ENCODE measurements around the gene KRT78.

The KRT78 gene

GRCh38 chr12:52837781-52838608 is 10.8 kb downstream of the KRT78 start:
- H3K27ac Mint-ChIP-seq = no peak overlapping the region
- peaks cover 26% of the 10 kb centered on the region for H3K27me3 Mint-ChIP-seq

GRCh38 chr12:52837413-52837741 is 11.4 kb downstream of the KRT78 start:
- Mint-ChIP-seq H3K27ac (no peak overlapping the region), H3K9me3 (no peaks in the 10 kb centered on the region), H3K4me3 (no peak overlapping the region), H3K36me3 (no peaks in the 10 kb centered on the region), H3K27me3 (peaks cover 26% of the 10 kb centered on the region), H3K4me1 (no peaks in the 10 kb centered on the region)
- DNase-seq (ENCODE audit: low spot score in 2 of 2) (no peak), ATAC-seq (ENCODE audit: low read depth) (no peak)

More at GRCh38 chr12:52837781-52838608, 10.8 kb downstream of the KRT78 start:
- DNase-seq (ENCODE audit: low spot score in 2 of 2) (no peak), ATAC-seq (ENCODE audit: low read depth) (no peak)
- H3K4me1 Mint-ChIP-seq = no peaks in the 10 kb centered on the region
- peaks cover 2% of the 10 kb centered on the region for H3K9me3 Mint-ChIP-seq
- H3K4me3 Mint-ChIP-seq = no peak overlapping the region
- H3K36me3 Mint-ChIP-seq = no peaks in the 10 kb centered on the region

DNA sequence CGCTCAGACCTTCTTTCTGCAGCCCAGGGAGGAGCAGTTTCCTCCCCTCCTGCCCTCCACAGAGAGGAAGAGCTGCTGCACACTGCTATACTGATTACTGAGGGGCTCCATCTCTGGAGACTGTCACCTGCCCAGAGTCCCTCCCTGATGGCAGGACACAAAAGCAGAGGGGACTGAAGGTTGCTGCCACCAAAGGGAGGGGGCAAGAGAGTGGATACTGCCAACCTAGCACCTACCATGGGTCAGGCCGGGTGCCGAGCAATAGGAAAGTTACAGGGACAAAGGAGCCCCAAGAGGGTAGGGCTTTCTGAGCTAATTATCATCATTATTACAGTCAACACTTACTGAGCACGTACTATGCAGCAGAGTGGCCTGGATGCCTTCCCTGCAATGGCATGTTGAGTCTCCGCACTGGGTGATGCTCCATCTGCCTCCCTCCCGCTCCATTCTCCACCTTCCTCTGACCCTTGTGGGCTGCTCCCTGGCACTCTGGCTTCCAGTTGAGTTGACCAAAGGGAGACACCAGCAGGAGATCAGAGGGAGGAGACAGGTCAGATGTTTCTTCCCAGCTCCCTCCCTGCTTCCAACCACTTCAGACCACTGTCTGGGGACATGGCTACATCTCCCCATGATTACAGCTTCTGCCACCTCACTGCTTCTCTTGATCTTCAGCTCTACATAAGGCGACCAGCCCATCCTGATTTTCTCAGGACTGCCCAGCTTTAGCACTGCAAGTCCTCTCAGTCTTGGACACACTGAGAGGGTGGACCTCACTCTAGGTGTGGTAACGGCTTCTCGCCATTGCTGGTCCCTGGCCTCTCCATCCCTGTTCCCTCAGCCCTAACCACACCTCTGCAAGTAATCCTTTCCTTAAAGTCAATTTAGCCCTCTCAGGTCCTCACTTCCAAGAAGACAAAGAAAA is 12.0 kb downstream of the KRT78 start:
- Mint-ChIP-seq H3K4me3 (no peak overlapping the region), H3K9me3 (no peaks in the 10 kb centered on the region), H3K36me3 (no peaks in the 10 kb centered on the region), H3K4me1 (no peaks in the 10 kb centered on the region), H3K27me3 (peaks cover 25% of the 10 kb centered on the region), H3K27ac (no peak overlapping the region)
- DNase-seq (ENCODE audit: low spot score in 2 of 2) (no peak), ATAC-seq (ENCODE audit: low read depth) (no peak)

GRCh38 chr12:52836042-52836466 is 12.7 kb downstream of the KRT78 start:
- H3K36me3 Mint-ChIP-seq = no peaks in the 10 kb centered on the region

DNA sequence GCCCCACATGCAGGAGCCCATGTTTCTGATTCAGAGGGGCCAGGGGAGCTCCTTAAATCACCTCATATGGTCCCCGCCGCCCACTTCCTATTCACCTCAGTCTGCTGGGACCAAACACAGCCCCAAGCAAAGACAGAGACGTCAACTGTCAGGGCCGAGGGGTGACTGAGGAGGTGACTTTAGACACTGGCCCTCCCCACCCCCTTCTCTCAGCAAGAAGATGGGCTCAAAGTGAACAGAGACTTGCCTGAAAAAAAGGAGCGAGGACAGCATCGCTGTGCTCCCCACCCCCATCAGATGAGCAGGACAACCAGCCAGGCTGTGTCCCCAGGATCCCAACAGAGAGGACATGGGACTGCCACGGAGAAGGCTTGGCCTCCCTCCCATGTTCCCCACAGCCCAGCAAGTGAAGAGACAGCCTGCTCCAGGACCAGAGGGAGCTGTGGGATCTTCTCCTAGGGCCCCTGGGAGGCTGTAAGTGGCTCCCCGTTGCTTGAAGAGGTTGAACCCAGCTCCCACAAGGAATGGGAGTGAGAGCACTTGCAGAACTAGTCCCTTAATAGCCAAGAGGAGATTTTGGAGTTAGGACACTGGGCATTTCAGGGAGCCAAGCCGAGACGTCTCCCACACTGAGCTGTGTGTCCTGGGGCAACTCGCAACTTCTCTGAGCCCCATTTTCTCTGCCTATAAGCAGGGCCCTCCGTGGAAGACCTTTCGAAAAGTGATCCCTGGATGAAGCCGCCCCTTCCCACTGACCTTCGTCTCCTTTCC is 13.3 kb downstream of the KRT78 start:
- DNase-seq (ENCODE audit: low spot score in 2 of 2) = no peak
- no peak for ATAC-seq (ENCODE audit: low read depth)
- Mint-ChIP-seq H3K9me3 (no peaks in the 10 kb centered on the region), H3K27me3 (peaks cover 26% of the 10 kb centered on the region), H3K27ac (no peak overlapping the region), H3K36me3 (no peaks in the 10 kb centered on the region), H3K4me1 (no peaks in the 10 kb centered on the region), H3K4me3 (no peak overlapping the region)

More at GRCh38 chr12:52836042-52836466, 12.7 kb downstream of the KRT78 start:
- DNase-seq (ENCODE audit: low spot score in 2 of 2) (no peak), ATAC-seq (ENCODE audit: low read depth) (no peak)
- H3K4me1 Mint-ChIP-seq = no peaks in the 10 kb centered on the region
- H3K27me3 Mint-ChIP-seq = peaks cover 26% of the 10 kb centered on the region
- no peaks in the 10 kb centered on the region for H3K9me3 Mint-ChIP-seq
- H3K27ac Mint-ChIP-seq = no peak overlapping the region
- no peak overlapping the region for H3K4me3 Mint-ChIP-seq

DNA sequence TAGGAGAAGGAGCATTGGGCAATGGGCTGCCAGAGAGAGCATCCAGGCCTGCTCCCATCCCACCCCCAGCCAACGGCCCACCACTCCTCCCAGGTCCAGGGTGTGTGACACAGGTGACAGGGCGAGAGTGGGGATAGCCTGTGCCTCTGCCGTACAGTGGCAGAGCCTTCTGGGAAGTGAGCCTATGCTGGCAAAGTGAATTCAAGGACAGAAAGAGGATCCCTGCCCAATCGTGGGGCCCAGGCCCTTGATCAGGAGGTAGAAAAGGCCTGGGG is 14.1 kb downstream of the KRT78 start:
- no peak overlapping the region for H3K4me3 Mint-ChIP-seq
- no peaks in the 10 kb centered on the region for H3K9me3 Mint-ChIP-seq
- no peaks in the 10 kb centered on the region for H3K36me3 Mint-ChIP-seq
- no peak overlapping the region for H3K27ac Mint-ChIP-seq
- peaks cover 27% of the 10 kb centered on the region for H3K27me3 Mint-ChIP-seq
- ATAC-seq (ENCODE audit: low read depth) (no peak), DNase-seq (ENCODE audit: low spot score in 2 of 2) (no peak)
- H3K4me1 Mint-ChIP-seq = no peaks in the 10 kb centered on the region

DNA sequence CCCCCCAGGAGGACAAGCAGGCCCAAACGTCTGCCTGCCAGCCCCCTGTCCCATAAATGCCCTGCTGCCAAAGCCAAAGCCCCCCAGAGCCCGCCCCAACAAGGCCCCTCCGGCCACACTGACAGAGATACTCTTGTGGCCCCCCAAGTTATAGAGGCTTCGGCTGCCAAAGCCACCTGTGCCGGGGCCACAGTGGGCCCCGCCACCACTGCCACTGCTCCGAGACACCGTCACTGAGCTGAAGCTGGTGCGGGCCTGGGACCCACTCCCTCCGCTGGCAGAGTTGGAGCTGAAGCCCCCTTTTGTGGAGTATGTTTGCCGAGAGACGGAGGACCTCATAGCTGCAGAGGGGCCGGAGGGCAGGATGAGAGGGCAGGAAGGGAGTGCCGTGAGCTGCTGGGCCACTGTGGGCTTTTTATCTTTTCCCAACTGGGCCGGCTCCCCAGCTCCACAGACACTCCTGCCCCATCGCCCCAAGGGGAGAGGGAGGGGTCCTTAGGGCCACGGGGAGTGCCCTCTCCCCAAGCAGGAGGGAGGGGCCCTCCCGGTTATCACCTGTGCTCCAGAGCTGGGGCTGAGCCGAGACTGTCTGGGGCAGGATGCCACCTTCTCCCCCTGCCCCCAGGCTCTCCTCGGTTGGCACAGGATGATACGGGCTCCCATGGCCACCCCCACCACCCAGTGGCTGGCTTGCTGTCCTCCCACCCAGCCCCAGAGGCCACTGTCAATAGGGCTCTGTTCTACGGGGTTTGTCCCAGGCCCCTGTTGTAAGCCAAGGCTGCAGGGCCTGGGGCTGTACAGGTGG is 14.7 kb downstream of the KRT78 start, which contains the start of gene KRT79:
Gene KRT79, minus strand, starts transcription at position 390 of the 805 bp plus-strand sequence. Its CDS starts 51 bp downstream, at position 339.
- Mint-ChIP-seq H3K27ac (no peak within 1 kb of the TSS), H3K4me3 (no peak within 1 kb of the TSS), H3K27me3 (peaks cover 22% of the 10 kb centered on the region), H3K36me3 (no peaks in the 10 kb centered on the region), H3K4me1 (no peaks in the 10 kb centered on the region), H3K9me3 (no peaks in the 10 kb centered on the region)
- DNase-seq (ENCODE audit: low spot score in 2 of 2) = no peak
- ATAC-seq (ENCODE audit: low read depth) = no peak

GRCh38 chr12:52832985-52833905 is 15.5 kb downstream of the KRT78 start:
- DNase-seq (ENCODE audit: low spot score in 2 of 2) (no peak), ATAC-seq (ENCODE audit: low read depth) (no peak)
- Mint-ChIP-seq H3K36me3 (no peaks in the 10 kb centered on the region), H3K27me3 (peaks cover 16% of the 10 kb centered on the region), H3K4me3 (no peak overlapping the region), H3K27ac (no peak overlapping the region), H3K4me1 (no peaks in the 10 kb centered on the region), H3K9me3 (no peaks in the 10 kb centered on the region)

DNA sequence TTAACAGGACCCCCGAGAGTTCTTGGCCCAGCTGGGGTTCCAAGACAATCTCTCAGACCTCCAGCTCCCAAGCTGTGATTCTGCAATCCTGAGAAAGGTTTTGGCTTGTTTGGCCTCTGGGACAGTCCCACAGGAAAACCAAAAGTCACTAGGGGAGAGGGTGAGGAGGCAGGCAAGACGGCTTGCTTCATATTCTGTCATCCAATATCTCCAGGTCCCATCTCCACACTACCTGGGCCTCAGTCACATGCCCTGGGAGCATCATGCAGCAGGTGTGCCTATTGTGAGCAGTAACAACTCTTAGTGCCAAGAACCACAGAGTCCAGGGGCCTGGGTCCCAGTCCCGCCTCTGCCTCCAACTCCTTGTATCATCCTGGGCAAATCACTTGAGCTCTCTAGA is 16.3 kb downstream of the KRT78 start:
- Mint-ChIP-seq H3K36me3 (no peaks in the 10 kb centered on the region), H3K4me3 (no peak overlapping the region), H3K9me3 (no peaks in the 10 kb centered on the region), H3K27me3 (peaks cover 16% of the 10 kb centered on the region), H3K27ac (no peak overlapping the region), H3K4me1 (no peaks in the 10 kb centered on the region)
- ATAC-seq (ENCODE audit: low read depth) (no peak), DNase-seq (ENCODE audit: low spot score in 2 of 2) (no peak)

- Mint-ChIP-seq H3K4me3 (no peak overlapping the region), H3K9me3 (no peaks in the 10 kb centered on the region), H3K27me3 (peaks cover 12% of the 10 kb centered on the region), H3K4me1 (no peaks in the 10 kb centered on the region), H3K27ac (no peak overlapping the region), H3K36me3 (no peaks in the 10 kb centered on the region)
- ATAC-seq (ENCODE audit: low read depth) (no peak), DNase-seq (ENCODE audit: low spot score in 2 of 2) (no peak)
Observed at GRCh38 chr12:52831251-52831650, 17.5 kb downstream of the KRT78 start.

DNA sequence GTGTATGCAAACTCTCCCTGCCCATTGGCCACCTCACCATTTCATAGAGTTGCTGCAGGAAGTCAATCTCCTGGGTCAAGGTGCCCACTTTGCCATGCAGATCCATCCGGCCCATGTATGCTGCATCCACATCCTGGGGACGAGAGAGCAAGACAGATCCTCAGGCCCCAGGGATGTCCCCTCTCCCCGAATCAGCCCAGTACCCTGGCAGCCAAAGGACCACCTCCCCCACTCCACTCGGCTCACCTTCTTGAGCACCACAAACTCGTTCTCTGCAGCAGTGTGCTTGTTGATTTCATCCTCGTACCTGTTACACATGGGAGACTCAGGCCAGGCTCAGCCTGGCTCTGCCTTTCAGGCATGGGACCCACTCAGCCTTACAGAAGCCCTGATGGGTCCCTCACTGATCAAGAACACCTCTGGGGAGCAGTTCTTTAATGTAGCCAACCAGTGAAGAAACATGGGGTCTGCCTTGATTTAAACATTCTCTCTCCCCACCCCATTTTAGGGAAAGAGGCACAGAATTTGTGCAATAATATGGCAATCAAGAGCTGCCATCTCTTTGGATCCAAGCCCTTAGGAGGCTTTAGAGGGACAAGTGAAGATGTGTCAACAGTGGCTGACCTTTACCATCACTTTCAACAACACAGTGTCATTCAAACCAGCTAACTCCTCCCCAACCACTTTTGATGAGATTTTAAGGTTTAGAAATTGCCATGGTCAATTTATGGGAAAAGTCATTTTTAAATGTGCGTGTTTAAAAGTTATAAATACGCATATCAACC is 18.6 kb downstream of the KRT78 start:
- Mint-ChIP-seq H3K4me3 (no peak overlapping the region), H3K4me1 (no peaks in the 10 kb centered on the region), H3K27ac (no peak overlapping the region), H3K36me3 (no peaks in the 10 kb centered on the region), H3K9me3 (no peaks in the 10 kb centered on the region), H3K27me3 (peaks cover 15% of the 10 kb centered on the region)
- no peak for DNase-seq (ENCODE audit: low spot score in 2 of 2)
- no peak for ATAC-seq (ENCODE audit: low read depth)

DNA sequence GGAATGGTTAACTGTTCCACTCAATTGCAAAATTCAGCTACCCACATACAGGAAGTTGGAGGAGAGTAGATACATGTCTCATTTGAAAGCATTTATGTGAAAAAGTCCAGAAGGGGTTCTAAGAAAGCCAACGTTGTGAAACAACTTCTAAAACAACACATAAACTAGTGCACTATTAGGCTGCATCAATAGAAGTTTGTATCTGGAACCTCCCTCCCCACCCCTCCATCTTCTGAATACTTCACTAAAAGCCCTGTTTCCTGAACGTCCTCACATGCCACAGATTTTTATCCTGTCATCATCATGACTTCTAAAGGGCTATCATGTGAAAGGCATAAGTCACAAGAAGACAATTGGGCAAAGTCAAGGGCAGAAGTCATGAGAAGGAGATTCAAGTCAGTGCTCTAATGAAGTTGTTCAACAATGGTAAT is 20.2 kb downstream of the KRT78 start:
- H3K4me3 Mint-ChIP-seq = no peak overlapping the region
- no peaks in the 10 kb centered on the region for H3K4me1 Mint-ChIP-seq
- H3K36me3 Mint-ChIP-seq = no peaks in the 10 kb centered on the region
- H3K9me3 Mint-ChIP-seq = no peaks in the 10 kb centered on the region
- ATAC-seq (ENCODE audit: low read depth) (no peak), DNase-seq (ENCODE audit: low spot score in 2 of 2) (no peak)
- H3K27me3 Mint-ChIP-seq = peaks cover 16% of the 10 kb centered on the region
- H3K27ac Mint-ChIP-seq = no peak overlapping the region

Measured in memory B cell (primary cell).